HG02642 (cell line): ENCODE results near the gene ARPC4.

Experiments
- ATAC-seq: cut with Tn5 transposase; IDR thresholded peaks from one replicate; pipeline ENCODE4 v1.9.1; 2021; ENCODE audit warnings: mild to moderate bottlenecking; ENCODE audit not compliant: unreplicated experiment, poor library complexity

Gene ARPC4

GRCh38 chr3:9787714-9788113 lies 5.2 kb upstream of the ARPC4 start:
- no peak for ATAC-seq

- ATAC-seq, result no peak
Observed at GRCh38 chr3:9791127-9791526, 1.8 kb upstream of the ARPC4 start.

- no peak for ATAC-seq
Observed at GRCh38 chr3:9791790-9792404, 985 bp upstream of the ARPC4 start.

- no peak for ATAC-seq
Observed at GRCh38 chr3:9793161-9793781, 389 bp downstream of the ARPC4 start.

GRCh38 chr3:9794400-9794799 lies 1.5 kb downstream of the ARPC4 start:
- ATAC-seq, result no peak

GRCh38 chr3:9795207-9795606 lies 2.3 kb downstream of the ARPC4 start:
- peak; percentile 16 for ATAC-seq

- no peak for ATAC-seq
Observed at GRCh38 chr3:9797196-9797945, 4.5 kb downstream of the ARPC4 start.

- no peak for ATAC-seq
Observed at GRCh38 chr3:9800529-9800928, 7.6 kb downstream of the ARPC4 start.

GRCh38 chr3:9803494-9803893 lies 10.6 kb downstream of the ARPC4 start:
- ATAC-seq, result no peak

- no peak for ATAC-seq
Observed at GRCh38 chr3:9804996-9805395, 12.1 kb downstream of the ARPC4 start.

GRCh38 chr3:9806137-9806536 lies 13.3 kb downstream of the ARPC4 start:
- ATAC-seq, result no peak

- ATAC-seq, result no peak
Observed at GRCh38 chr3:9806688-9807589, 14.1 kb downstream of the ARPC4 start.

- ATAC-seq, result no peak
Observed at GRCh38 chr3:9807981-9808344, 15.1 kb downstream of the ARPC4 start.

GRCh38 chr3:9808345-9809037 lies 15.6 kb downstream of the ARPC4 start:
- peak; percentile 45 for ATAC-seq

- ATAC-seq, result no peak
Observed at GRCh38 chr3:9809239-9809614, 16.3 kb downstream of the ARPC4 start.

- peak; percentile 55 for ATAC-seq
Observed at GRCh38 chr3:9809615-9810432, 16.9 kb downstream of the ARPC4 start, which contains the start of gene TTLL3. TSS of gene TTLL3 (plus strand) at chr3:9810262. CDS start at chr3:9810662, 400 bp downstream.

- ATAC-seq, result no peak
Observed at GRCh38 chr3:9810433-9810770, 17.5 kb downstream of the ARPC4 start.

GRCh38 chr3:9810846-9811245 lies 18.0 kb downstream of the ARPC4 start:
- no peak for ATAC-seq

- ATAC-seq, result no peak
Observed at GRCh38 chr3:9812870-9813483, 20.1 kb downstream of the ARPC4 start.
